Mucosa of stomach (tissue), 1 donor: ENCODE results near the gene BCAP29.

Experiments used
- H3K27me3 ChIP-seq: one replicate; pipeline ENCODE4 v1.7.0; 2013; ENCODE audit warnings: mild to moderate bottlenecking, low read length; ENCODE audit not compliant: control insufficient read depth, insufficient read depth
- H3K36me3 ChIP-seq: one replicate; pipeline ENCODE4 v1.7.0; 2013; ENCODE audit warnings: low read length; ENCODE audit not compliant: control insufficient read depth, insufficient read depth
- H3K4me1 ChIP-seq: one replicate; pipeline ENCODE4 v1.7.0; 2013; ENCODE audit warnings: mild to moderate bottlenecking, low read length; ENCODE audit not compliant: control insufficient read depth, insufficient read depth
- H3K4me3 ChIP-seq: one replicate; pipeline ENCODE4 v1.7.0; 2013; ENCODE audit warnings: low read length
- H3K9ac ChIP-seq: one replicate; pipeline ENCODE4 v1.7.0; 2013; ENCODE audit warnings: mild to moderate bottlenecking, low read length, moderate library complexity
- H3K9me3 ChIP-seq: one replicate; pipeline ENCODE4 v1.7.0; 2013; ENCODE audit warnings: mild to moderate bottlenecking, low read length, moderate library complexity; ENCODE audit not compliant: control insufficient read depth
- donor health status: Pancreatic carcinoma.

Gene BCAP29

GRCh38 chr7:107563081-107563774 is 16.8 kb upstream of the BCAP29 start:
- Histone ChIP-seq H3K27me3 (no peaks in the 10 kb centered on the region), H3K4me1 (peaks cover 13% of the 10 kb centered on the region), H3K9ac (peak overlapping the region; percentile 94), H3K36me3 (no peaks in the 10 kb centered on the region), H3K9me3 (no peaks in the 10 kb centered on the region), H3K4me3 (peak overlapping the region; percentile 85)

- H3K4me3 ChIP-seq: peak within 1 kb of the TSS; percentile 85
- peaks cover 13% of the 10 kb centered on the region for H3K4me1 ChIP-seq
- H3K27me3 ChIP-seq: no peaks in the 10 kb centered on the region
- H3K36me3 ChIP-seq: no peaks in the 10 kb centered on the region
- peak within 1 kb of the TSS; percentile 94 for H3K9ac ChIP-seq
- no peaks in the 10 kb centered on the region for H3K9me3 ChIP-seq
Measured at GRCh38 chr7:107563775-107564552, 16.1 kb upstream of the BCAP29 start, which contains the start of the genes COG5 and DUS4L. TSS of gene COG5 (minus strand) at chr7:107563920. CDS start at chr7:107563896, 24 bp downstream. TSS of gene DUS4L (plus strand) at chr7:107563971. CDS start at chr7:107567071, 3,100 bp downstream.

GRCh38 chr7:107564553-107565298 is 15.3 kb upstream of the BCAP29 start:
- Histone ChIP-seq H3K27me3 (no peaks in the 10 kb centered on the region), H3K9ac (peak overlapping the region; percentile 94), H3K9me3 (no peaks in the 10 kb centered on the region), H3K36me3 (no peaks in the 10 kb centered on the region), H3K4me1 (peaks cover 13% of the 10 kb centered on the region), H3K4me3 (peak overlapping the region; percentile 85)

- H3K4me3 ChIP-seq: no peak overlapping the region
- H3K36me3 ChIP-seq: no peaks in the 10 kb centered on the region
- H3K9ac ChIP-seq: no peak overlapping the region
- no peaks in the 10 kb centered on the region for H3K4me1 ChIP-seq
- no peaks in the 10 kb centered on the region for H3K27me3 ChIP-seq
- H3K9me3 ChIP-seq: no peaks in the 10 kb centered on the region
Measured at GRCh38 chr7:107570298-107570697, 9.7 kb upstream of the BCAP29 start.

GRCh38 chr7:107573537-107573936 is 6.5 kb upstream of the BCAP29 start:
- Histone ChIP-seq H3K9ac (no peak overlapping the region), H3K27me3 (no peaks in the 10 kb centered on the region), H3K36me3 (no peaks in the 10 kb centered on the region)

GRCh38 chr7:107579554-107579884 is 527 bp upstream of the BCAP29 start:
- Histone ChIP-seq H3K4me3 (peak overlapping the region; percentile 90), H3K9ac (peak overlapping the region; percentile 92), H3K4me1 (no peaks in the 10 kb centered on the region), H3K36me3 (no peaks in the 10 kb centered on the region), H3K9me3 (no peaks in the 10 kb centered on the region), H3K27me3 (no peaks in the 10 kb centered on the region)

More at GRCh38 chr7:107573537-107573936, 6.5 kb upstream of the BCAP29 start:
- Histone ChIP-seq H3K4me1 (no peaks in the 10 kb centered on the region), H3K4me3 (no peak overlapping the region), H3K9me3 (no peaks in the 10 kb centered on the region)

- Histone ChIP-seq H3K4me3 (peak overlapping the region; percentile 90), H3K36me3 (no peaks in the 10 kb centered on the region), H3K9ac (peak overlapping the region; percentile 92), H3K9me3 (no peaks in the 10 kb centered on the region), H3K4me1 (no peaks in the 10 kb centered on the region), H3K27me3 (no peaks in the 10 kb centered on the region)
Measured at GRCh38 chr7:107580716-107581383, 804 bp downstream of the BCAP29 start.

- H3K9me3 ChIP-seq: no peaks in the 10 kb centered on the region
- no peaks in the 10 kb centered on the region for H3K27me3 ChIP-seq
- H3K9ac ChIP-seq: no peak overlapping the region
- no peaks in the 10 kb centered on the region for H3K36me3 ChIP-seq
- no peaks in the 10 kb centered on the region for H3K4me1 ChIP-seq
- H3K4me3 ChIP-seq: no peak overlapping the region
Measured at GRCh38 chr7:107581387-107582013, 1.5 kb downstream of the BCAP29 start.

- Histone ChIP-seq H3K27me3 (no peaks in the 10 kb centered on the region), H3K9ac (no peak overlapping the region), H3K9me3 (no peaks in the 10 kb centered on the region), H3K36me3 (no peaks in the 10 kb centered on the region), H3K4me3 (no peak overlapping the region), H3K4me1 (no peaks in the 10 kb centered on the region)
Measured at GRCh38 chr7:107582875-107583274, 2.8 kb downstream of the BCAP29 start.

GRCh38 chr7:107584716-107585115 is 4.7 kb downstream of the BCAP29 start:
- no peaks in the 10 kb centered on the region for H3K9me3 ChIP-seq
- H3K9ac ChIP-seq: no peak overlapping the region
- H3K36me3 ChIP-seq: no peaks in the 10 kb centered on the region
- no peaks in the 10 kb centered on the region for H3K27me3 ChIP-seq
- no peaks in the 10 kb centered on the region for H3K4me1 ChIP-seq
- H3K4me3 ChIP-seq: no peak overlapping the region

GRCh38 chr7:107588529-107589130 is 8.6 kb downstream of the BCAP29 start:
- no peaks in the 10 kb centered on the region for H3K9me3 ChIP-seq
- H3K9ac ChIP-seq: no peak overlapping the region
- no peaks in the 10 kb centered on the region for H3K27me3 ChIP-seq
- no peaks in the 10 kb centered on the region for H3K36me3 ChIP-seq
- H3K4me1 ChIP-seq: no peaks in the 10 kb centered on the region
- no peak overlapping the region for H3K4me3 ChIP-seq
